AG09309 (cell line): ENCODE data around the gene COPS2.

Experiments used
- DNase-seq: peaks from one replicate; pipeline ENCODE4 v3.0.0-alpha.2; 2010; ENCODE audit warnings: low read depth
- H3K4me3 ChIP-seq: 2 replicates; pipeline ENCODE4 v1.5.1; 2011; ENCODE audit warnings: mild to moderate bottlenecking, low read depth, low read length, moderate library complexity; ENCODE audit not compliant: control insufficient read depth
- TF ChIP-seq, protein P1 (sequence below): IDR thresholded peaks from 2 replicates; pipeline ENCODE4 v1.5.1; 2011; ENCODE audit warnings: mild to moderate bottlenecking, low read depth, low read length, inconsistent platforms; ENCODE audit not compliant: insufficient read depth, control insufficient read depth; ENCODE audit errors: missing control alignments

The COPS2 gene

DNA sequence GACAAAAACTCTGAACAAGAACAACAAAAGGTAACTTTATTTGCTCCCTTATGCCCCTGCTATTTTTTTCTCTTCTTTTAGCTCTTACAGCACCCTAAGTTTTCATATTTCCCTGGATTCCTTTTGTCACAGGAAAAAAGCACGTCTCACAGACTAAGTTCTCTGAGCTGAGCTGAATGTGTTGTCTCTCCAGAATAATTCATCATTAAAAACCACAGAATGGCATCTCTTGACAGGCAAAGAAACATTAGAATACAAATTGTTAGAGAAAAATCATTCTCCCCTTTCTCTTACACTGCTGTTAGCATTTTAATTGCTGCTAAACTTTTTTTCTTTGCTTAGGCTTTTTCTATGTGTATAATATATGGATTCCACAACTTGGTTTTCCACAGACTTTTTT, 60.5 kb downstream of the COPS2 start:
- H3K4me3 ChIP-seq: no peak overlapping the region
- DNase-seq: no peak
- TF ChIP-seq, protein P1, sequence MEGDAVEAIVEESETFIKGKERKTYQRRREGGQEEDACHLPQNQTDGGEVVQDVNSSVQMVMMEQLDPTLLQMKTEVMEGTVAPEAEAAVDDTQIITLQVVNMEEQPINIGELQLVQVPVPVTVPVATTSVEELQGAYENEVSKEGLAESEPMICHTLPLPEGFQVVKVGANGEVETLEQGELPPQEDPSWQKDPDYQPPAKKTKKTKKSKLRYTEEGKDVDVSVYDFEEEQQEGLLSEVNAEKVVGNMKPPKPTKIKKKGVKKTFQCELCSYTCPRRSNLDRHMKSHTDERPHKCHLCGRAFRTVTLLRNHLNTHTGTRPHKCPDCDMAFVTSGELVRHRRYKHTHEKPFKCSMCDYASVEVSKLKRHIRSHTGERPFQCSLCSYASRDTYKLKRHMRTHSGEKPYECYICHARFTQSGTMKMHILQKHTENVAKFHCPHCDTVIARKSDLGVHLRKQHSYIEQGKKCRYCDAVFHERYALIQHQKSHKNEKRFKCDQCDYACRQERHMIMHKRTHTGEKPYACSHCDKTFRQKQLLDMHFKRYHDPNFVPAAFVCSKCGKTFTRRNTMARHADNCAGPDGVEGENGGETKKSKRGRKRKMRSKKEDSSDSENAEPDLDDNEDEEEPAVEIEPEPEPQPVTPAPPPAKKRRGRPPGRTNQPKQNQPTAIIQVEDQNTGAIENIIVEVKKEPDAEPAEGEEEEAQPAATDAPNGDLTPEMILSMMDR: no peak

DNA sequence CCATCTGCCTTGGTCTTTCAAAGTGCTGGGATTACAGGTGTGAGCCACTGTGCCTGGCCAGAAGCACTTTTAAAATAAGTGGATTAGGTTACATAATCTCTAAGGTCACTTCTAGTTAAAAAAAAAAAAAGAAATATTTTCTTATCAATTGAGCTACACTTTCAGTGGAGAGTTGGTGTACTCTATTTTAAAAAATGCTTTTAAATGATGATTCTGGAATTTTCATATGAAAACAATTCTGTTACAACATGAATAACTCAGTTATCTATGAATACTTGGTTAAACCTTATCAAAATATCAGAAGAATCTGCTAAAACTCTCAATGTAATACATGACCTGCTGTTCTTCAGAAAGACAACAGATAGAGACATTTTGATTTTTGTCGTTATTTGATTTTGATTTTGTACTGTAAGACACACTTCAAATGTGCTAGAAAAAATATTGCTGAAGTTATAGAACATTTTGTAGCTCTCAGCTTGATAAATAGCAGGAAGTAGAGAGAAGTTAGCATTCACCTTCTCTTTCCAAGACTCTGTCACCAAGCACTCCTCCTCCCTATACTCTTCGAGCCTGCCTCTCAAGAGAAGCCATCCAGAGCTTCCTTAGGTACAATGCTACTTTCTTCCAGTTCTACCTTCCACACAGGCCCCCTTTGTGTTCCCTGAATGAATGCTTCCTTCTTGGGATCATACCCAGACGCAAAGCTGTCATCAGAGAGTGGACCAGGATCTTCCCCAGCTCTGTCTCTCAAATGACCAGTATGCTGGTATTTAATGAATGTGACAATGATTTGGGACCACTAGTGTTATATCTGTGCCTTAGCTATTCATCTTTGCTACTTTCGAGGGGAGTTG, 61.9 kb downstream of the COPS2 start:
- H3K4me3 ChIP-seq: no peak overlapping the region
- DNase-seq: no peak
- TF ChIP-seq, protein P1: no peak

DNA sequence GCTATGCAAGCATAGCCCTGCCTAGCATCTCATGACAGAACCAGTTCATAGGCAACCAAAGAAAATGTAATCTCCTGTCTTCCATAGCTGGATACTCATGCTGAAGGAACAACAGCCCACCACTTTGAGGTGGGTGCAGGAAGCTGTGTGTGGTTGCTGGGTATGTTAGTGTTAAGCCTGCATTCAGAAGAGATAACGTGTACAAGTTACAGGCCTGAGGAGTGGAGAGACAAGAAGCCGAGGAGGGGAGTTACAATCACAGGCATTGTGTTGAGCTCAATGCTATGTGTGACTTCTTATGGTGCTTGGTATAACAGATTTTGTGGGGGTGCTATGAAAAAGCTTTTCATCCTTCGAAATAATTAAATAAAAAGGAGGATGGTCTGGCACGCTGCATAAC, 66.4 kb downstream of the COPS2 start:
- no peak overlapping the region for H3K4me3 ChIP-seq
- DNase-seq: no peak
- TF ChIP-seq, protein P1: no peak

DNA sequence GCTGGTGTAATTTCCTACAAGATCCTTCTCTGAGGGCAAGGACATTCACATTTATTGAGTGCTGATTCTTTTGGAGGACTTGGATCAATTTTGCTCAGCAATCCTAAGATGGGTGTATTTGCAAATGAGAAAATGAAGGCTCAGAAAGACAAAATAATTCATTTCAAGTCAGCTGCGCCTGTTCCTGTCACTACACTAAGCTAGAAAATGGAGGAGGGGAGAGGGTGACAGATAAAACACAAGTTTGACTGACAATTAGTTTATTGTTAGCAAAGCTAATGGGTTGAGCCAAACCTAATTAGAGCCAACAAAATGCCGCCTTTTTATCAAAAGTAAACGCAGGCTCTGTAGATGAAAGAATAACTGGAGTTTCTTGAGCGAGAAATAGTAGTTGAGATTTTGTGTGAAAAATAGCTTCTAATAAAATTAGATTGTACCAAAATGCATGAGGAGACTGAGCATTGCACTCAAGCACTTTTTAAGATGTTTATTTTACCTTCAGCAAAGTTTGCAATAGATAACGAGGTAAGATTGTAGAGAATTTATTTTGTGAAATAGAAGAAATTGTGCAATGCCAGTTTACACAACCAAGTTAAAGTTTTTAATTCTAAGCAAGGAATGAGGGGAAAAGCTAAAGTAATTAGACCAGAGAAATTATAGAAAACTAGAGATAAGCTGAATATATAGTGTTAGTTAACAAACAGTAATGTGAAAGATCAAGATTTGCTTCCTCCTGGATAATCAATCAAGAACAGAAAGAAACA, 69.5 kb downstream of the COPS2 start:
- no peak for DNase-seq
- no peak overlapping the region for H3K4me3 ChIP-seq
- TF ChIP-seq, protein P1: no peak

DNA sequence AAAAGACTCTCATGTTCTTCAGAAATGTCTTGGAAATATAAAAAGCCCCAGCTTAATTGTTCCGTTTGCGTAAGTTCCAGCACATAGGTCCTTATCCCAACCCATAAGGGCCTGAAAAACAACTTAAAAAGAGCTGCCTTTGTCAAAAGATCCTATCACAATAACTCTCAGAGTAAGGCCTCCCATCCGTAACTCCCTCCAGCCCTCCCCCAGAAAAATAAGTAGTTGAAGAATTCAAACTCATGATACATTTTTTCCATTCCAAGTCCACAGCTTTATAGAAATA, 71.2 kb downstream of the COPS2 start:
- TF ChIP-seq, protein P1: no peak
- no peak for DNase-seq
- no peak overlapping the region for H3K4me3 ChIP-seq

DNA sequence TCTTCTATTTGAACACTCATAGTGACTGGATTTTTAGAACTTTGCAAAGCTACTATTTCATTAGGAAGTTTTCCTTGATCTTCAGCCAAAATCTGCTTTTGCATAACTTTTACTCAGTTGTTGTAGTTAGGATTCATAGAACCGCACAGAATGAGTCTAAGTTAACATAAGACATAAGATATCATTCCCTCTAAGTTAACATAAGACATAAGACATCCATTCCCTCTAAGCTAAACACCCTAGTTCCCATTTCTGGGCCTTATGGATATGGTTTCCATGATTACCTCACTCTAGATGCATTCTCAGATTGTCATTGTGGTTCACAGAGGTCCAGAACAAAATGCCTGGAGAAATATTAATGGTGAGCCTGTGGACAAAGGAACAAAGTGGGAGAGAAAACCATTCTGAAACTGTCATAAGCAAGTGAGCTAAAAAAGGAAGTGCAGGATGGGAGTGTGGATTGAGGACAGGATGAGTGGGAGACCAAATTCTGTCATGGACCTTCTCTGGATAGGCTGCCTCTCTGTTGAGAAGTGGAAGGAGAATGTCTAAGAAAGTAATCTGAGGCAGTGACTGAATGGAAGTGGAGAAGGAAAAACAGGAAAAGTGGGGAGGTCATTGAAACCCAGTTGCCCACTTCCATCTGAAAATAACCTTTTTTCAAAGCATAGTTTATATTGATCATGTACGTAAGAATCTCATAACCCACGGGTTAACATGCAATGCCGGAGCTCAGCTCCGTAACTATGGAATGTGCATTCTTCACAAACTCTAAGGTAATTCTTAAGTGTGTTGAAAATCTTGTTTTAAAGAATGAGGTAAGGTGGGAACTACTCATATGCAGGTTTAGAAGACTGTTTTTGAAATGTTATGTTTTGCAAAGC, 71.8 kb downstream of the COPS2 start:
- TF ChIP-seq, protein P1: no peak
- no peak overlapping the region for H3K4me3 ChIP-seq
- DNase-seq: no peak
